Mucosa of descending colon (tissue), 3 donors: ENCODE data around the gene VSTM2B. TPM values are rescaled to one million over a fixed set of nuclear protein-coding genes. Genes with fewer than 3 reads are reported as not detected.

ENCODE experiments used
- ATAC-seq: fragments of 200-7000 bp; cut with Tn5 transposase; one replicate; pipeline ENCODE4 v1.9.1; 2020; ENCODE audit warnings: mild to moderate bottlenecking, moderate library complexity
- DNase-seq, 3 donors: peaks; one replicate each; pipeline ENCODE4 v3.0.0-alpha.2; 2020
- H3K36me3 ChIP-seq: fragments of 200-600 bp; one replicate; pipeline ENCODE4 v1.8.0; 2021; ENCODE audit warnings: low read depth, mild to moderate bottlenecking
- H3K4me1 ChIP-seq: fragments of 200-600 bp; one replicate; pipeline ENCODE4 v1.8.0; 2021; ENCODE audit warnings: low read depth, mild to moderate bottlenecking
- H3K4me3 ChIP-seq: fragments of 200-600 bp; one replicate; pipeline ENCODE4 v1.8.0; 2021; ENCODE audit warnings: mild to moderate bottlenecking
- H3K9me3 ChIP-seq: fragments of 200-600 bp; one replicate; pipeline ENCODE4 v1.8.0; 2021; ENCODE audit warnings: mild to moderate bottlenecking
- intact Hi-C, 2 donors: fragments of 100-400 bp; cut with DNase I in 1 of 2; cut with micrococcal nuclease in 1 of 2; formaldehyde crosslinking; loops; one replicate each; pipeline versions ENCODE4 v1.11.0 to v1.11.1; 2022; cut with DNase I, micrococcal nuclease
- total RNA-seq, 3 donors: library from RNA; stranded (reverse); fragmentation: NEBNext Ultra II Directional in 2 of 3; extraction: Animal tissue kit (Norgen Biotek cat#: 25700) in 2 of 3; gene quantifications; one replicate each; pipeline versions ENCODE4 v1.2.1 to v1.2.4, GENCODE V29; 2021 to 2023
- TF ChIP-seq, protein P1 (sequence below): fragments of 200-600 bp; IDR thresholded peaks from one replicate; pipeline ENCODE4 v1.8.0; 2022; ENCODE audit warnings: antibody characterized with exemption, mild to moderate bottlenecking
- donor health status: DM: no; HTN: no; CAD: no; lungs with moderate emphysema.
- donor health status: DM: no; HTN: no; CAD: no.
- donor health status: DM: no; HTN: yes; CAD: no.

VSTM2B gene
- total RNA-seq, 3 donors from 2014 or later: 0.32 TPM; not detected in 2

DNA sequence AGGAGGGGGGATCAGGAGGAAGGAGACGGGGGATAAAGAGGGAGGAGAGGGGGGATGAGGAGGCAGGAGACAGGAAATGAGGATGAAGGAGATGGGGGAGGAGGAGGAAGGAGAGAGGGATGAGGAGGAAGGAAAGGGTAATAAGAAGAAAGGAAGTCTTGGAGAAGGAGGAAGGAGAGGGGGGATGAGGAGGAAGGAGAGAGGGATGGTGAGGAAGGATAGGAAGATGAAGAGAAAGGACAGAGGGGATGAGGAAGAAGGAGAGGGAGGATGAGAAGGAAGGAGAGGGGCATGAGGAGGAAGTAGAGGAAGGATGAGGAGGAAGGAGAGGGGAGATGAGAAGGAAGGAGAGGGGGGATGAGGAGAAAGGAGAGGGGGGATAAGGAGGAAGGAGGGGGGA is 13.0 kb upstream of the VSTM2B start:
- TF ChIP-seq, protein P1, sequence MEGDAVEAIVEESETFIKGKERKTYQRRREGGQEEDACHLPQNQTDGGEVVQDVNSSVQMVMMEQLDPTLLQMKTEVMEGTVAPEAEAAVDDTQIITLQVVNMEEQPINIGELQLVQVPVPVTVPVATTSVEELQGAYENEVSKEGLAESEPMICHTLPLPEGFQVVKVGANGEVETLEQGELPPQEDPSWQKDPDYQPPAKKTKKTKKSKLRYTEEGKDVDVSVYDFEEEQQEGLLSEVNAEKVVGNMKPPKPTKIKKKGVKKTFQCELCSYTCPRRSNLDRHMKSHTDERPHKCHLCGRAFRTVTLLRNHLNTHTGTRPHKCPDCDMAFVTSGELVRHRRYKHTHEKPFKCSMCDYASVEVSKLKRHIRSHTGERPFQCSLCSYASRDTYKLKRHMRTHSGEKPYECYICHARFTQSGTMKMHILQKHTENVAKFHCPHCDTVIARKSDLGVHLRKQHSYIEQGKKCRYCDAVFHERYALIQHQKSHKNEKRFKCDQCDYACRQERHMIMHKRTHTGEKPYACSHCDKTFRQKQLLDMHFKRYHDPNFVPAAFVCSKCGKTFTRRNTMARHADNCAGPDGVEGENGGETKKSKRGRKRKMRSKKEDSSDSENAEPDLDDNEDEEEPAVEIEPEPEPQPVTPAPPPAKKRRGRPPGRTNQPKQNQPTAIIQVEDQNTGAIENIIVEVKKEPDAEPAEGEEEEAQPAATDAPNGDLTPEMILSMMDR: no peak
- DNase-seq: no peak
- H3K9me3 ChIP-seq: no peaks in the 10 kb centered on the region
- intact Hi-C loops: no loop called here
- no peaks in the 10 kb centered on the region for H3K4me1 ChIP-seq
- H3K4me3 ChIP-seq: no peak overlapping the region
- no peak for ATAC-seq
- H3K36me3 ChIP-seq: no peaks in the 10 kb centered on the region

DNA sequence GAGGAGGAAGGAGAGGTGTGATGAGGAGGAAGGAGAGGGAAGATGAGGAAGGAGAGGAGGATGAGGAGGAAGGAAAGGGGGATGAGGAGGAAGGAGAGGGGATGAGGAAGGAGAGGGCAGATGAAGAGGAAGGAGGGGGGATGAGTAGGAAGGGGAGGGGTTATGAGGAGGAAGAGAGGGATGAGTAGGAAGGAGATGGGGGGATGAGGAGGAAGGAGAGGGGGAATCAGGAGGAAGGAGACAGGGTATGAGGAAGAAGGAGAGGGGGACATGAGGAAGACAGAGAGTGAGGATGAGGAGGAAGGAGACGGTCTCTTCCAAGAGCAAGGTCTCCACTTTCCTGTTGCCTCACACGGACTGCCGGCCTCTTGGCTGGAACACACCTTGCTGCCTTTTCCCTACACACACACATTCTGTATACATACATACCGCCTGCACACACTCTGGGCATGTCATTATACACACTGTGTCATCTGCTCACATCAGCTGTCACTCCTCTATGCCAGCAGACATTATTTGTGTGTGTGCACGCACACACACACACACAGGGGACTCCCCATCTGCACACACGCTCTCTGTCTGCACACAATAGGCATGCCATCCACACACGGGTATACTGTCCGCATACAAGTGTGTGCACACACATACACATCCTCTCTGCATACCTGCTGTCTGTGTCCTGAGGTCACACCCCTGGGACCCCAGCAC is 11.1 kb upstream of the VSTM2B start:
- H3K36me3 ChIP-seq: no peaks in the 10 kb centered on the region
- DNase-seq: no peak
- no peaks in the 10 kb centered on the region for H3K4me1 ChIP-seq
- TF ChIP-seq, protein P1: no peak
- no peaks in the 10 kb centered on the region for H3K9me3 ChIP-seq
- no peak overlapping the region for H3K4me3 ChIP-seq
- intact Hi-C loops: no loop called here
- peak; percentile 25 for ATAC-seq

DNA sequence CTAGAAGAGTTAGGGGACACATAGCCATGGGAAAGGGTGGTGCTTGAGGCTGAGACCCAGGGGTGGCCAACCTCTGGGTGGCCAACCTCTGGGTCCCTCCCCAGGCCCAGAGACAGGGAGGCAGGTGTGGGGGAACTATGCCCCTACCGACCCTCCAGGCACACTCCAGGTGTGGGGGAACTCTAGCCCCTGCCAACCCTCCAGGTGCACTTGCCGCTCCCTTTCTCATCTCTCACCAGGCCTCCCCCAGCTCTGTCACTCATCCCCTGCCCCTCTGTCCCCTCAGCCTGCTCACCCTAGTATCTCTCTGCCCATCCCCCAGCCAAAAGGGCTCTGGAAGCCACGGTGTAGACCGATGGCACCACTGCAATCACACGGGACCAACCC is 10.6 kb upstream of the VSTM2B start:
- no peaks in the 10 kb centered on the region for H3K9me3 ChIP-seq
- H3K4me3 ChIP-seq: no peak overlapping the region
- ATAC-seq: no peak
- no peaks in the 10 kb centered on the region for H3K4me1 ChIP-seq
- peak in 1 of 3 donors; percentile 8 for DNase-seq
- intact Hi-C loops: no loop called here
- no peaks in the 10 kb centered on the region for H3K36me3 ChIP-seq
- TF ChIP-seq, protein P1: no peak

DNA sequence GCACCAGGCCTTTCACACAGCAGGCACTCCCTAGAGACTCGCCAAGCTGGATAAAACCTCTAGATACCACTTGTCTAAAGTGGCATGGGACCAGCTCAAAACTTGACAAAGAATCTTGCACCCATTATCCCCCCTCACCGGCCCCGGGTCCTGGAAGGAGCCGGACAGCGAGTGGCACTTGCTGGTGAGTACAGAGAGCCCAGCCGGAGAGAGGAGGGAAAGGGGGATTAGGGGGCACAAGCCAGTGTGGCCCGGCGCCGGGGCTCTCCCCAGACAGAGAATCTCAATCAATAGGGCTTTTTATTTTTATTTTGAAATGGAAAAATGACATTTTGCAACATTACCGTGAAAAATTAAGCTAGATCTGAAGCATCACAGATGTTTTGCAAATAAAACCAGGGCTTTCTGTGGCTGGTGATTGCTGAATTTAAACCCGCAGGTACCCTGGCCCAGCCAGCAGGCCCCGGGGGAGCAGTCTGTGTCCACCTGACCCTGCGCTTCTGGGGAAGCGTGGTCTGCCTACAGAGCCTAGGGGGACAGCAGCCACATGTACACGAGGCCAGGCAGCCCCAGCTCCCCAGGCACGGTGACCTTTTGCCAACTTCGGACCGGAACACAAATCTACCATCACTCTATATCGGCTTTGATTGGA is 10.0 kb upstream of the VSTM2B start:
- DNase-seq: no peak
- no peaks in the 10 kb centered on the region for H3K9me3 ChIP-seq
- no peaks in the 10 kb centered on the region for H3K4me1 ChIP-seq
- H3K4me3 ChIP-seq: no peak overlapping the region
- H3K36me3 ChIP-seq: no peaks in the 10 kb centered on the region
- TF ChIP-seq, protein P1: no peak
- intact Hi-C loops: no loop called here
- ATAC-seq: no peak

DNA sequence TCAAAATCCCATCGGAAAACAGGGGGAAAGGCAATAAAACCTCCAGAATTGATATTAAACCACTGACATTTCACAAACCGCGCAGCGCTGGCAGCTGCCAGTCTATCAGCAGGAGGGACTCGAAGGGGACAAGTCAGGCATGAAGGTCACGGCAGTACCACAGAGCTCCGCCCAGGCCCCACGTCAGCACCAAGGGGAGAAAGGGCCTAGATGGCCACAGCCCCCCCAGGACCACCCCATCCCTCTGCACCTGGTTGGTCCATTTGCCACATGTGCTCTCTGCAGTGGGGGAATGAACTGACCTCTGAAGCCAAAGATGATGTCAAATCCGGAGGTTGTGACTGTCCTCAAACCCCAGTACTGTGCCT is 9.5 kb upstream of the VSTM2B start:
- Histone ChIP-seq H3K36me3 (no peaks in the 10 kb centered on the region), H3K4me1 (no peaks in the 10 kb centered on the region), H3K9me3 (no peaks in the 10 kb centered on the region), H3K4me3 (no peak overlapping the region)
- DNase-seq: no peak
- no peak for ATAC-seq
- TF ChIP-seq, protein P1: no peak
- intact Hi-C loops: no loop called here
